CD14-positive monocyte (primary cell): ENCODE measurements around the gene EDARADD. TPM values are rescaled to one million over a fixed set of nuclear protein-coding genes. Genes with fewer than 3 reads are reported as not detected.

Experiments used
- DNase-seq, 3 donors: peaks; one replicate each; pipeline ENCODE4 v3.0.0-alpha.2; 2011 to 2022
- H2AFZ ChIP-seq: 2 replicates; pipeline ENCODE4 v1.6.0; 2012; ENCODE audit warnings: mild to moderate bottlenecking, low read depth, low read length, inconsistent platforms; ENCODE audit not compliant: insufficient read depth, poor library complexity, severe bottlenecking
- H3K27ac ChIP-seq, 2 donors: 1 replicate in 1 of 2; 2 replicates in 1 of 2; pipeline ENCODE4 v1.5.1; 2012 to 2013; ENCODE audit warnings: low read length in 2 of 2, control low read depth in 1 of 2, inconsistent platforms in 1 of 2, low read depth in 1 of 2, mild to moderate bottlenecking in 1 of 2
- H3K27me3 ChIP-seq, 2 donors: one replicate each; pipeline versions ENCODE4 v1.6.0 to v1.6.1; 2011 to 2013; ENCODE audit warnings: low read length in 2 of 2; ENCODE audit not compliant: control insufficient read depth in 2 of 2, insufficient read depth in 2 of 2
- H3K36me3 ChIP-seq, 2 donors: replicated peaks in 1 of 2; 1 replicate in 1 of 2; 2 replicates in 1 of 2; pipeline versions ENCODE4 v1.5.1 to v1.6.1; 2012 to 2013; ENCODE audit warnings: low read length in 2 of 2, control low read depth in 1 of 2, inconsistent platforms in 1 of 2, mild to moderate bottlenecking in 1 of 2; ENCODE audit not compliant: insufficient read depth in 2 of 2, control insufficient read depth in 1 of 2
- H3K4me1 ChIP-seq, 2 donors: 1 replicate in 1 of 2; 2 replicates in 1 of 2; pipeline versions ENCODE4 v1.5.1 to v1.6.1; 2012 to 2013; ENCODE audit warnings: low read length in 2 of 2, control low read depth in 1 of 2, inconsistent platforms in 1 of 2, mild to moderate bottlenecking in 1 of 2, moderate library complexity in 1 of 2; ENCODE audit not compliant: insufficient read depth in 2 of 2, control insufficient read depth in 1 of 2
- H3K4me2 ChIP-seq: replicated peaks from 2 replicates; pipeline ENCODE3; 2012; ENCODE audit warnings: low read length, moderate library complexity, mild to moderate bottlenecking; ENCODE audit not compliant: poor library complexity, severe bottlenecking; ENCODE audit errors: extremely low read depth
- H3K4me3 ChIP-seq, 3 experiments: fragments of 200-600 bp in 1 of 3; sonication (generic) in 1 of 3; replicated peaks in 1 of 3; 1 replicate in 2 of 3; 2 replicates in 1 of 3; pipeline ENCODE4 v1.5.1; 2011 to 2013; ENCODE audit warnings: low read length in 3 of 3, mild to moderate bottlenecking in 3 of 3, control low read depth in 2 of 3, low read depth in 2 of 3, inconsistent platforms in 1 of 3, moderate library complexity in 1 of 3
- H3K79me2 ChIP-seq: 2 replicates; pipeline ENCODE4 v1.6.0; 2012; ENCODE audit warnings: mild to moderate bottlenecking, control low read depth, inconsistent platforms, low read length, moderate library complexity; ENCODE audit not compliant: insufficient read depth
- H3K9ac ChIP-seq: 2 replicates; pipeline ENCODE4 v1.6.0; 2017; ENCODE audit warnings: low read length, mild to moderate bottlenecking; ENCODE audit not compliant: insufficient read depth, poor library complexity, severe bottlenecking
- H3K9me3 ChIP-seq, 2 donors: replicated peaks in 1 of 2; 1 replicate in 1 of 2; 2 replicates in 1 of 2; pipeline versions ENCODE4 v1.5.1 to v1.6.1; 2012 to 2013; ENCODE audit warnings: low read length in 2 of 2, control low read depth in 1 of 2; ENCODE audit not compliant: control insufficient read depth in 1 of 2, insufficient read depth in 1 of 2
- H4K20me1 ChIP-seq: 2 replicates; pipeline ENCODE4 v1.6.0; 2012; ENCODE audit warnings: mild to moderate bottlenecking, low read length, control low read depth, moderate library complexity; ENCODE audit not compliant: insufficient read depth
- H3K27ac Mint-ChIP-seq, 7 donors: one replicate each; pipeline ENCODE4 v1.8.0; 2020; ENCODE audit warnings: mild to moderate bottlenecking in 7 of 7, mixed read lengths in 7 of 7, moderate library complexity in 6 of 7, inconsistent platforms in 2 of 7
- H3K27me3 Mint-ChIP-seq, 3 donors: one replicate each; pipeline ENCODE4 v1.8.0; 2021 to 2022; ENCODE audit warnings: low read depth in 3 of 3, mild to moderate bottlenecking in 3 of 3, mixed read lengths in 3 of 3, moderate library complexity in 3 of 3, inconsistent platforms in 1 of 3
- H3K36me3 Mint-ChIP-seq, 2 donors: one replicate each; pipeline ENCODE4 v1.8.0; 2020; ENCODE audit warnings: mixed read lengths in 2 of 2, inconsistent platforms in 1 of 2, mild to moderate bottlenecking in 1 of 2
- H3K4me1 Mint-ChIP-seq: one replicate; pipeline ENCODE4 v1.8.0; 2020; ENCODE audit warnings: mild to moderate bottlenecking, mixed read lengths
- H3K4me3 Mint-ChIP-seq, 2 donors: one replicate each; pipeline ENCODE4 v1.8.0; 2020; ENCODE audit warnings: mild to moderate bottlenecking in 2 of 2, mixed read lengths in 2 of 2, moderate library complexity in 1 of 2
- H3K9me3 Mint-ChIP-seq, 7 donors: one replicate each; pipeline ENCODE4 v1.8.0; 2020 to 2022; ENCODE audit warnings: mixed read lengths in 7 of 7, mild to moderate bottlenecking in 6 of 7, moderate library complexity in 6 of 7, inconsistent platforms in 2 of 7
- CTCF ChIP-seq: fragments of 200-600 bp; IDR thresholded peaks from one replicate; pipeline ENCODE4 v1.8.0; 2022; ENCODE audit warnings: antibody characterized with exemption, mild to moderate bottlenecking
- WGBS: methylation state at CpG from one replicate; pipeline ENCODE4 v1.1.5; 2013; ENCODE audit warnings: missing lambda C conversion rate; ENCODE audit not compliant: insufficient coverage; 5-methylcytosine and 5-hydroxymethylcytosine counted together
- intact Hi-C, 2 donors: fragments of 100-400 bp; cut with micrococcal nuclease; formaldehyde crosslinking; loops; one replicate each; pipeline versions ENCODE4 v1.15.0 to v1.15.1; 2023
- polyA plus RNA-seq, 3 donors: library from polyadenylated mRNA; depleted of rRNA in 1 of 3; unstranded in 2 of 3; stranded (reverse) in 1 of 3; fragments of 300-500 nt in 2 of 3; fragments of >200 nt in 1 of 3; fragmentation: Illumina TruSeq in 2 of 3; gene quantifications; 1 replicate in 2 of 3; 2 replicates in 1 of 3; pipeline ENCODE4 v1.2.3, GENCODE V29; 2012 to 2021

EDARADD gene
- polyA plus RNA-seq, 3 donors = not detected

- WGBS = no CpG with 5 or more reads among the region's 1 CpG
- Histone ChIP-seq H3K27ac (no peak overlapping the region), H4K20me1 (no peaks in the 10 kb centered on the region), H3K27me3 (no peaks in the 10 kb centered on the region), H3K9me3 (no peaks in the 10 kb centered on the region), H3K79me2 (no peaks in the 10 kb centered on the region), H2AFZ (no peak overlapping the region), H3K4me2 (no peak overlapping the region), H3K36me3 (no peaks in the 10 kb centered on the region), H3K9ac (no peak overlapping the region), H3K4me1 (no peaks in the 10 kb centered on the region), H3K4me3 (no peak overlapping the region)
- no peaks in the 10 kb centered on the region for H3K9me3 Mint-ChIP-seq
- intact Hi-C loops = no loop called here
- TF ChIP-seq CTCF = no peak
- DNase-seq = no peak
- no peak overlapping the region for H3K4me3 Mint-ChIP-seq
- H3K36me3 Mint-ChIP-seq = no peaks in the 10 kb centered on the region
- peaks cover 0 to 7% (median 4%) of the 10 kb centered on the region in 3 donors for H3K27me3 Mint-ChIP-seq
- no peak overlapping the region for H3K27ac Mint-ChIP-seq
- H3K4me1 Mint-ChIP-seq = no peaks in the 10 kb centered on the region
Measured at GRCh38 chr1:236509203-236509602, 115.1 kb downstream of the EDARADD start.

- intact Hi-C loops = no loop called here
- Mint-ChIP-seq H3K27ac (no peak overlapping the region), H3K4me3 (no peak overlapping the region), H3K4me1 (no peaks in the 10 kb centered on the region), H3K27me3 (peaks cover 0 to 7% (median 4%) of the 10 kb centered on the region in 3 donors), H3K9me3 (no peaks in the 10 kb centered on the region), H3K36me3 (no peaks in the 10 kb centered on the region)
- Histone ChIP-seq H3K4me1 (no peaks in the 10 kb centered on the region), H3K36me3 (no peaks in the 10 kb centered on the region), H3K9me3 (no peaks in the 10 kb centered on the region), H2AFZ (no peak overlapping the region), H3K27ac (no peak overlapping the region), H3K9ac (no peak overlapping the region), H3K4me2 (no peak overlapping the region), H4K20me1 (no peaks in the 10 kb centered on the region), H3K27me3 (no peaks in the 10 kb centered on the region), H3K4me3 (no peak overlapping the region), H3K79me2 (no peaks in the 10 kb centered on the region)
- no peak for DNase-seq
- no peak for TF ChIP-seq CTCF
- WGBS = 90% methylated on average over 5 of the region's 8 CpGs
Measured at GRCh38 chr1:236509647-236510401, 115.7 kb downstream of the EDARADD start.
